K562 (cell line): Measurements from ENCODE around the gene ALAS2. TPM values are rescaled to one million over a fixed set of nuclear protein-coding genes. Genes with fewer than 3 reads are reported as not detected.

Experiments used
- ARHGAP35 ChIP-seq: fragments of 450-650 bp; IDR thresholded peaks from 2 replicates; pipeline ENCODE4 v1.6.1; 2018; ENCODE audit not compliant: partially characterized antibody
- DIDO1 ChIP-seq: fragments of 450-650 bp; IDR thresholded peaks from 2 replicates; pipeline ENCODE4 v1.6.1; 2016; ENCODE audit warnings: low read depth, missing biosample characterization, missing genetic modification characterization
- ESRRA ChIP-seq: fragments of 450-650 bp; IDR thresholded peaks from 2 replicates; pipeline ENCODE4 v1.6.1; 2014; ENCODE audit warnings: low read depth, mild to moderate bottlenecking, moderate library complexity, borderline replicate concordance
- HDAC1 ChIP-seq, 2 experiments: fragments of 450-650 bp; IDR thresholded peaks; 2 replicates each; pipeline ENCODE4 v1.6.1; 2016 to 2017; ENCODE audit warnings: inconsistent platforms in 1 of 2, mild to moderate bottlenecking in 1 of 2, moderate library complexity in 1 of 2
- IRF2 ChIP-seq: sonication (generic); formaldehyde crosslinking; IDR thresholded peaks from 2 replicates; pipeline ENCODE4 v1.8.1; 2022; ENCODE audit warnings: mild to moderate bottlenecking, missing genetic modification reagents
- KAT7 ChIP-seq: sonication (generic); formaldehyde crosslinking; IDR thresholded peaks from 2 replicates; pipeline ENCODE4 v1.8.0; 2022; ENCODE audit warnings: missing genetic modification reagents, mild to moderate bottlenecking, borderline replicate concordance
- MXI1 ChIP-seq: IDR thresholded peaks from 2 replicates; pipeline ENCODE4 v1.6.1; 2011; ENCODE audit warnings: low read depth, mild to moderate bottlenecking, improper control_type of control experiment, low read length
- SNRNP70 ChIP-seq: fragments of 200-400 bp; formaldehyde crosslinking; optimal IDR thresholded peaks from 2 replicates; pipeline ENCODE3; 2017; ENCODE audit warnings: low read depth, low read length
- SP1 ChIP-seq: sonication (generic); formaldehyde crosslinking; IDR thresholded peaks from 2 replicates; pipeline ENCODE4 v1.8.1; 2022; ENCODE audit warnings: mild to moderate bottlenecking, missing genetic modification reagents
- TCF3 ChIP-seq: sonication (generic); formaldehyde crosslinking; IDR thresholded peaks from 2 replicates; pipeline ENCODE4 v1.4.0; 2020; ENCODE audit warnings: mild to moderate bottlenecking, missing genetic modification reagents
- ZC3H8 ChIP-seq: fragments of 450-650 bp; IDR thresholded peaks from 2 replicates; pipeline ENCODE4 v1.6.1; 2017
- ZNF165 ChIP-seq: fragments of 250-450 bp; sonication (Bioruptor Pico); IDR thresholded peaks from 2 replicates; pipeline ENCODE4 v1.4.0; 2020; ENCODE audit warnings: borderline replicate concordance
- ZNF316 ChIP-seq: fragments of 450-650 bp; IDR thresholded peaks from 2 replicates; pipeline ENCODE4 v1.6.1; 2016
- ZNF561 ChIP-seq: fragments of 450-650 bp; formaldehyde crosslinking; conservative IDR thresholded peaks from 2 replicates; pipeline ENCODE4 v1.4.0; 2020; ENCODE audit warnings: mild to moderate bottlenecking, moderate library complexity
- polyA plus RNA-seq, 8 experiments: library from polyadenylated mRNA; depleted of rRNA in 4 of 8; stranded (reverse) in 5 of 8; unstranded in 3 of 8; fragments of >200 nt; fragmentation: Nextera tagmentation in 2 of 8; fragmentation: Illumina TruSeq in 1 of 8; extraction: Ambion mirVana in 2 of 8; extraction: Trizol in 1 of 8; gene quantifications; 2 replicates each; pipeline versions ENCODE4 v1.2.1 to v1.2.3, GENCODE V29; 2011 to 2014; ENCODE audit warnings: inconsistent platforms in 1 of 8, missing spikeins in 1 of 8
- total RNA-seq, 7 experiments: library from RNA; depleted of rRNA in 6 of 7; stranded (reverse); fragments of >200 nt in 6 of 7; fragmentation: Illumina TruSeq in 2 of 7; extraction: Trizol in 2 of 7; gene quantifications; 2 replicates each; pipeline versions ENCODE4 v1.2.1 to v1.2.3, GENCODE V29; 2011 to 2021; ENCODE audit warnings: low replicate concordance in 1 of 7
- TF ChIP-seq, protein P1 (sequence below), 2 experiments: IDR thresholded peaks; 2 replicates each; pipeline ENCODE4 v1.6.1; 2011; ENCODE audit warnings: borderline replicate concordance in 1 of 2, control low read depth in 1 of 2, low read depth in 1 of 2, low read length in 1 of 2, mild to moderate bottlenecking in 1 of 2, mixed read lengths in 1 of 2, moderate library complexity in 1 of 2; ENCODE audit not compliant: insufficient read depth in 1 of 2, insufficient read length in 1 of 2, poor library complexity in 1 of 2, severe bottlenecking in 1 of 2; ENCODE audit errors: extremely low read depth in 1 of 2
- TF ChIP-seq, protein P2 (sequence below): fragments of 250-450 bp; sonication (Bioruptor Pico); IDR thresholded peaks from 2 replicates; pipeline ENCODE4 v1.8.0; 2021; ENCODE audit warnings: mild to moderate bottlenecking, moderate library complexity
- TF ChIP-seq, protein P3 (sequence below): fragments of 250-450 bp; sonication (Bioruptor Pico); IDR thresholded peaks from 2 replicates; pipeline ENCODE4 v1.5.0; 2021; ENCODE audit warnings: mild to moderate bottlenecking, moderate library complexity
- TF ChIP-seq, protein P4 (sequence below): sonication (generic); formaldehyde crosslinking; IDR thresholded peaks from 2 replicates; pipeline ENCODE4 v1.4.0; 2020; ENCODE audit warnings: mild to moderate bottlenecking, missing genetic modification reagents

Gene ALAS2
- total and polyA plus RNA-seq, 9 of the 15 experiments (the other 6 are each of a cell fraction or from before 2014, with no cell fraction given), result 14.6 to 101 (median 33.4) TPM

DNA sequence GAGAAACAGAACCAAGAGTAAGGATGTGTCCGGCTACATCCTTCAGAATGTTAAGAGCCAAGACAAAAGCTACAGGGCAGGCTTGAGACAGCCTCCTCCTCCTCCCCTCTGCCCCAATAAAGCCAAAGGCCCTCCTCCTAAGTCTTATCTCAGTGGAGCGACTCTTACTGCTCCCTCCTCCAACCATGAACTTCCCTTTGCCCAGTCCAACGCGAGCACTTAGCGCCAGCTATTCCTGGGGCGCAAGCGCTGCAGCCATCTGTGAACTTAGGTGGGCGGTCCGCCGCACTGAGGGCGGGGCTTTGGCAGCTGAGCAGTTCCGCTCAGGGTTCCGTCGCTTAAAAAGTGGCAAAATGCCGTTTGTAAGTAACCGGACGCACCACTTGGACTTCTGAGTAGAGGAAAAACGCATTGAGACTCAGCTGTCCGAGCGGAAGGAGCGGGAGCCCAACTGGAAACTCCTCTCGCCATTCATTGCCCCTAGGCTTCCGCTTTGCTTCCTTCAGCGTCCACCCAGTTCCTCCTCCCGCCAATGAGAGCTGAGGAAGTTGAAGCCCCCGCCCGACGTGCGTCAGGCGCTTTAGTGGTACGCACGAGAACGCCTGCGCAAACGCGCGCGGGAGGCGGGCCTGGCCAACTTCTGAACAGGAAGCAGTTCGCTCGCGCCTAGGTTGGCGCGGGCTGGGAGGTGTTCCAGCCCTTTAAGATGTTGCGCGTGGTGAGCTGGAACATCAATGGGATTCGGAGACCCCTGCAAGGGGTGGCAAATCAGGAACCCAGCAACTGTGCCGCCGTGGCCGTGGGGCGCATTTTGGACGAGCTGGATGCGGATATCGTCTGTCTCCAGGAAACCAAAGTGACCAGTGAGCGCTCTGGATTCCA, 30.8 kb downstream of the ALAS2 start, which contains the start of gene APEX2 (continued):
- TF ChIP-seq, protein P1, sequence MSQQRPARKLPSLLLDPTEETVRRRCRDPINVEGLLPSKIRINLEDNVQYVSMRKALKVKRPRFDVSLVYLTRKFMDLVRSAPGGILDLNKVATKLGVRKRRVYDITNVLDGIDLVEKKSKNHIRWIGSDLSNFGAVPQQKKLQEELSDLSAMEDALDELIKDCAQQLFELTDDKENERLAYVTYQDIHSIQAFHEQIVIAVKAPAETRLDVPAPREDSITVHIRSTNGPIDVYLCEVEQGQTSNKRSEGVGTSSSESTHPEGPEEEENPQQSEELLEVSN (IDR thresholded peaks at IDR 0.05; ENCODE audit: borderline replicate concordance in 1 of 2, extremely low read depth in 1 of 2, insufficient read depth in 1 of 2, insufficient read length in 1 of 2, low read depth in 1 of 2, low read length in 1 of 2, poor library complexity in 1 of 2, severe bottlenecking in 1 of 2), result peak in 1 of 2 experiments; percentile 30
- TF ChIP-seq, protein P2, sequence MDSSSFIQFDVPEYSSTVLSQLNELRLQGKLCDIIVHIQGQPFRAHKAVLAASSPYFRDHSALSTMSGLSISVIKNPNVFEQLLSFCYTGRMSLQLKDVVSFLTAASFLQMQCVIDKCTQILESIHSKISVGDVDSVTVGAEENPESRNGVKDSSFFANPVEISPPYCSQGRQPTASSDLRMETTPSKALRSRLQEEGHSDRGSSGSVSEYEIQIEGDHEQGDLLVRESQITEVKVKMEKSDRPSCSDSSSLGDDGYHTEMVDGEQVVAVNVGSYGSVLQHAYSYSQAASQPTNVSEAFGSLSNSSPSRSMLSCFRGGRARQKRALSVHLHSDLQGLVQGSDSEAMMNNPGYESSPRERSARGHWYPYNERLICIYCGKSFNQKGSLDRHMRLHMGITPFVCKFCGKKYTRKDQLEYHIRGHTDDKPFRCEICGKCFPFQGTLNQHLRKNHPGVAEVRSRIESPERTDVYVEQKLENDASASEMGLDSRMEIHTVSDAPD (CRISPR knock-in tag), result no peak
- TF ChIP-seq, protein P3, sequence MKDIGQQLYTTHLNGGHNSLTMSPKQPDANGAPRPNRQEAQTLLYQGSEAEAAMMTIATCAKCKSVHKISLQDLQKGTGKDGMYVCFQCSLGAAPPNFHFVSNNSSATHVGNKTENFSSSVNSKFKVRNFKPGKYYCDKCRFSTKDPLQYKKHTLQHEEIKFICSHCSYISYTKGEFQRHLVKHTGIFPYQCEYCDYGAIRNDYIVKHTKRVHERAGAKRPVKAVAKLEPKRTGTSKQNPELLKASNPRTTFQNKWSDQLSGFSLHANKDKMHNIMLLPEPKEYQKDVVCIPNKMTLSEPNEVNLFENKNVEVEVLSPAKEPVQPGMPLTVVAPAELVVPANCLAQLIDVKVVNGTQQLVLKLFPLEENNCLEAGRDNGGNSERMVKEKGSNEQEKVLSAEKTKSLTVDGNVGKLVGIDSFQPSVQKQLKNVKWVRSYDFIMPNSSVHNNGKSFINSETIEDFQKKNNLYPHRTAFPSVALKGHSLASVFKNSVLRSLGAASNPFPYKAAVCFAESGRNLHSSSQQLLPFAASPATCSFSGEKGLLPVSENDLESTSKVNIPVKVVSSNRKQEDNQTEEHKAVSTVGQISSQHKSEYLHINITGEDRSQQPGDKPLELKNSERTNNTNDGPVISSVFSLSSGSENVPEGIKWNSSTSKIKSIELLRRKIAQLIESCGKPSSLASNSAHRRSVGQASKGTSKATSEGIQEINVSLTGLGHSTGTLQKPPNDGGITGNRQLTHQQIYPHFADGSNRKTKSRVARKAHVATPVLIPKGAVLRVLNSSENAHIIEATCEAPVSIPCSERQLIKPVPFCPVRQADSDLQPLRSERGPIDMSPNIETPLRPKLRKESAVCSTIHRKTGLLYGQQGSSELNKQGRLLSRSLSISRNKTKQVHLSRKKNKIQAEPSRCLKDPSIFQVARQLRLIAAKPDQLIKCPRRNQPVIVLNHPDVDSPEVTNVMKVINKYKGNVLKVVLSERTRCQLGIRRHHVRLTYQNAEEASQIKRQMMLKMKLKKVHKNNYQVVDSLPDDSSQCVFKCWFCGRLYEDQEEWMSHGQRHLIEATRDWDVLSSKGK, result no peak
- TF ChIP-seq ZNF316, result no peak
- TF ChIP-seq ARHGAP35, result no peak
- TF ChIP-seq, protein P4, sequence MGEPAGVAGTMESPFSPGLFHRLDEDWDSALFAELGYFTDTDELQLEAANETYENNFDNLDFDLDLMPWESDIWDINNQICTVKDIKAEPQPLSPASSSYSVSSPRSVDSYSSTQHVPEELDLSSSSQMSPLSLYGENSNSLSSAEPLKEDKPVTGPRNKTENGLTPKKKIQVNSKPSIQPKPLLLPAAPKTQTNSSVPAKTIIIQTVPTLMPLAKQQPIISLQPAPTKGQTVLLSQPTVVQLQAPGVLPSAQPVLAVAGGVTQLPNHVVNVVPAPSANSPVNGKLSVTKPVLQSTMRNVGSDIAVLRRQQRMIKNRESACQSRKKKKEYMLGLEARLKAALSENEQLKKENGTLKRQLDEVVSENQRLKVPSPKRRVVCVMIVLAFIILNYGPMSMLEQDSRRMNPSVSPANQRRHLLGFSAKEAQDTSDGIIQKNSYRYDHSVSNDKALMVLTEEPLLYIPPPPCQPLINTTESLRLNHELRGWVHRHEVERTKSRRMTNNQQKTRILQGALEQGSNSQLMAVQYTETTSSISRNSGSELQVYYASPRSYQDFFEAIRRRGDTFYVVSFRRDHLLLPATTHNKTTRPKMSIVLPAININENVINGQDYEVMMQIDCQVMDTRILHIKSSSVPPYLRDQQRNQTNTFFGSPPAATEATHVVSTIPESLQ (CRISPR knock-in tag), result no peak
- no peak for TF ChIP-seq MXI1
- TF ChIP-seq ZC3H8, result no peak
- no peak for TF ChIP-seq SNRNP70
- TF ChIP-seq ZNF165 (CRISPR knock-in tag), result no peak
- TF ChIP-seq KAT7 (CRISPR knock-in tag), result no peak
- TF ChIP-seq ZNF561 (CRISPR knock-in tag), result no peak
- 0 out of 2 replicates have a peak, but pooled peaks have one; percentile 24 for TF ChIP-seq TCF3
- TF ChIP-seq ESRRA, result no peak
- peak; percentile 73 for TF ChIP-seq SP1 (CRISPR knock-in tag)
- TF ChIP-seq IRF2 (CRISPR knock-in tag), result no peak
- no peak for TF ChIP-seq DIDO1
- peak in 1 of 2 experiments; percentile 25; a peak in 1 of 4 replicates for TF ChIP-seq HDAC1 (IDR thresholded peaks at IDR 0.05)
